Lower lobe of right lung (tissue), 2 donors: ENCODE results near the gene RIOX2. TPM values are rescaled to one million over a fixed set of nuclear protein-coding genes. Genes with fewer than 3 reads are reported as not detected.

Experiments
- ATAC-seq, 2 donors: fragments of 200-7000 bp; cut with Tn5 transposase; one replicate each; pipeline ENCODE4 v1.9.1; 2020 to 2022; ENCODE audit warnings: mild to moderate bottlenecking in 2 of 2, moderate library complexity in 2 of 2
- DNase-seq: peaks from one replicate; pipeline ENCODE4 v3.0.0-alpha.2; 2020
- H3K27ac ChIP-seq: fragments of 200-600 bp; one replicate; pipeline ENCODE4 v1.8.0; 2022
- H3K27me3 ChIP-seq: fragments of 200-600 bp; one replicate; pipeline ENCODE4 v1.8.0; 2022; ENCODE audit warnings: low read depth
- H3K36me3 ChIP-seq: fragments of 200-600 bp; one replicate; pipeline ENCODE4 v1.8.0; 2022; ENCODE audit warnings: mild to moderate bottlenecking
- H3K4me1 ChIP-seq: fragments of 200-600 bp; one replicate; pipeline ENCODE4 v1.8.0; 2022
- H3K4me3 ChIP-seq: fragments of 200-600 bp; one replicate; pipeline ENCODE4 v1.8.0; 2022; ENCODE audit warnings: mild to moderate bottlenecking
- H3K9me3 ChIP-seq: fragments of 200-600 bp; one replicate; pipeline ENCODE4 v1.8.0; 2022
- CTCF ChIP-seq: fragments of 200-600 bp; IDR thresholded peaks from one replicate; pipeline ENCODE4 v1.8.0; 2022; ENCODE audit warnings: antibody characterized with exemption, mild to moderate bottlenecking
- intact Hi-C: fragments of 100-400 bp; cut with DNase I; formaldehyde crosslinking; loops from one replicate; pipeline ENCODE4 v1.11.0; 2022
- total RNA-seq: library from RNA; stranded (reverse); fragmentation: NEBNext Ultra II Directional; extraction: Animal tissue kit (Norgen Biotek cat#: 25700); gene quantifications from one replicate; pipeline ENCODE4 v1.2.1, GENCODE V29; 2021
- donor health status: DM: no; HTN: yes; CAD: no; lungs with severe emphysema.

RIOX2 gene
- total RNA-seq, 1 donor from 2014 or later: 20.5 TPM

GRCh38 chr3:97994328-97994945 lies 22.2 kb upstream of the RIOX2 start:
- Histone ChIP-seq H3K27ac (no peak overlapping the region), H3K4me3 (no peak overlapping the region), H3K36me3 (no peaks in the 10 kb centered on the region), H3K27me3 (no peaks in the 10 kb centered on the region), H3K9me3 (no peaks in the 10 kb centered on the region), H3K4me1 (no peaks in the 10 kb centered on the region)
- ATAC-seq (no peak), DNase-seq (no peak)
- TF ChIP-seq CTCF: no peak
- intact Hi-C loops: no loop called here

- ATAC-seq: no peak
- intact Hi-C loops: no loop called here
- H3K27me3 ChIP-seq: no peaks in the 10 kb centered on the region
- no peak overlapping the region for H3K27ac ChIP-seq
- no peak for DNase-seq
- H3K4me1 ChIP-seq: no peaks in the 10 kb centered on the region
- H3K4me3 ChIP-seq: no peak overlapping the region
- TF ChIP-seq CTCF: no peak
- no peaks in the 10 kb centered on the region for H3K9me3 ChIP-seq
- no peaks in the 10 kb centered on the region for H3K36me3 ChIP-seq
Measured at GRCh38 chr3:97993526-97993925, 21.3 kb upstream of the RIOX2 start.

- TF ChIP-seq CTCF: no peak
- no peak for ATAC-seq
Measured at GRCh38 chr3:97992547-97993173, 20.4 kb upstream of the RIOX2 start.

GRCh38 chr3:97991293-97991682 lies 19.1 kb upstream of the RIOX2 start:
- no peak for TF ChIP-seq CTCF
- Histone ChIP-seq H3K36me3 (no peaks in the 10 kb centered on the region), H3K27me3 (no peaks in the 10 kb centered on the region), H3K27ac (no peak overlapping the region), H3K4me3 (no peak overlapping the region), H3K9me3 (no peaks in the 10 kb centered on the region), H3K4me1 (no peaks in the 10 kb centered on the region)
- no peak for DNase-seq
- peak; percentile 46 to 54 for ATAC-seq
- intact Hi-C loops: no loop called here

More at GRCh38 chr3:97992547-97993173, 20.4 kb upstream of the RIOX2 start:
- H3K27ac ChIP-seq: no peak overlapping the region
- H3K9me3 ChIP-seq: no peaks in the 10 kb centered on the region
- no peak for DNase-seq
- no peak overlapping the region for H3K4me3 ChIP-seq
- no peaks in the 10 kb centered on the region for H3K27me3 ChIP-seq
- H3K36me3 ChIP-seq: no peaks in the 10 kb centered on the region
- intact Hi-C loops: no loop called here
- H3K4me1 ChIP-seq: no peaks in the 10 kb centered on the region

- Histone ChIP-seq H3K4me1 (no peaks in the 10 kb centered on the region), H3K9me3 (no peaks in the 10 kb centered on the region), H3K36me3 (no peaks in the 10 kb centered on the region), H3K27me3 (no peaks in the 10 kb centered on the region), H3K27ac (no peak overlapping the region), H3K4me3 (no peak overlapping the region)
- no peak for DNase-seq
- no peak for TF ChIP-seq CTCF
- ATAC-seq: no peak
- intact Hi-C loops: no loop called here
Measured at GRCh38 chr3:97990624-97991292, 18.5 kb upstream of the RIOX2 start.
